Stomach (tissue), 9 donors: ENCODE results near the gene FAM217B. TPM values are rescaled to one million over a fixed set of nuclear protein-coding genes. Genes with fewer than 3 reads are reported as not detected.

Experiments
- DNase-seq, 2 donors: peaks; one replicate each; pipeline versions ENCODE4 v3.0.0 to v3.0.0-alpha.2; 2013 to 2019
- H3K27ac ChIP-seq, 5 donors: fragments of 200-600 bp in 4 of 5; sonication (generic) in 4 of 5; one replicate each; pipeline ENCODE4 v1.5.1; 2013 to 2019; ENCODE audit warnings: mild to moderate bottlenecking in 1 of 5, moderate library complexity in 1 of 5
- H3K27me3 ChIP-seq, 3 donors: fragments of 200-600 bp; sonication (generic); one replicate each; pipeline ENCODE4 v1.5.1; 2017 to 2019; ENCODE audit warnings: mixed run types in 1 of 3
- H3K36me3 ChIP-seq, 4 donors: fragments of 200-600 bp; sonication (generic); 1 replicate in 3 of 4; 2 replicates in 1 of 4; pipeline ENCODE4 v1.5.1; 2016 to 2019
- H3K4me1 ChIP-seq, 4 donors: fragments of 200-600 bp; sonication (generic); one replicate each; pipeline ENCODE4 v1.5.1; 2016 to 2019
- H3K4me3 ChIP-seq, 4 donors: fragments of 200-600 bp; sonication (generic) in 3 of 4; one replicate each; pipeline ENCODE4 v1.5.1; 2016 to 2019; ENCODE audit warnings: mild to moderate bottlenecking in 1 of 4
- H3K9me3 ChIP-seq, 4 donors: fragments of 200-600 bp; sonication (generic); one replicate each; pipeline ENCODE4 v1.5.1; 2016 to 2019
- EP300 ChIP-seq: sonication (generic); formaldehyde crosslinking; IDR thresholded peaks from one replicate; pipeline ENCODE4 v1.6.1; 2017; ENCODE audit warnings: antibody characterized with exemption
- POLR2A ChIP-seq, 4 donors: fragments of 450-650 bp; IDR thresholded peaks; one replicate each; pipeline ENCODE4 v1.6.1; 2016; ENCODE audit warnings: antibody characterized with exemption in 4 of 4, control low read depth in 2 of 4, mild to moderate bottlenecking in 1 of 4, moderate library complexity in 1 of 4
- POLR2AphosphoS5 ChIP-seq, 3 donors: sonication (generic); formaldehyde crosslinking; IDR thresholded peaks; one replicate each; pipeline ENCODE4 v1.6.1; 2016; ENCODE audit warnings: antibody characterized with exemption in 3 of 3
- WGBS, 5 donors: extraction: QIAGEN DNeasy Blood & Tissue Kit in 3 of 5; methylation state at CpG; one replicate each; pipeline versions ENCODE4 v1.1.5 to v1.1.7; 2013 to 2018; 5-methylcytosine and 5-hydroxymethylcytosine counted together
- intact Hi-C: fragments of 100-400 bp; cut with DNase I; formaldehyde crosslinking; loops from one replicate; pipeline ENCODE4 v1.15.1; 2023; ENCODE audit warnings: low total_unique reads
- polyA plus RNA-seq, 3 donors: library from polyadenylated mRNA; stranded (reverse); fragments of 200-250 nt; gene quantifications; one replicate each; pipeline ENCODE4 v1.2.3, GENCODE V29; 2013
- total RNA-seq, 5 donors: library from RNA; depleted of rRNA; stranded (reverse); fragments of >200 nt; gene quantifications; one replicate each; pipeline versions ENCODE4 v1.1.0 to v1.2.3, GENCODE V29; 2014 to 2016
- TF ChIP-seq, protein P1 (sequence below), 7 experiments: fragments of 450-650 bp in 4 of 7; fragments of 200-600 bp in 3 of 7; sonication (generic) in 3 of 7; IDR thresholded peaks; one replicate each; pipeline ENCODE4 v1.5.1; 2016 to 2019; ENCODE audit warnings: antibody characterized with exemption in 7 of 7, control low read depth in 2 of 7, mild to moderate bottlenecking in 1 of 7
- donor health status: healthy with polysubstance abuse.
- donor health status: Bipolar disorder and iron deficiency.
- donor health status: healthy.

The FAM217B gene
- total and polyA plus RNA-seq, 8 donors = 1.6 to 17.9 (median 2.9) TPM

DNA sequence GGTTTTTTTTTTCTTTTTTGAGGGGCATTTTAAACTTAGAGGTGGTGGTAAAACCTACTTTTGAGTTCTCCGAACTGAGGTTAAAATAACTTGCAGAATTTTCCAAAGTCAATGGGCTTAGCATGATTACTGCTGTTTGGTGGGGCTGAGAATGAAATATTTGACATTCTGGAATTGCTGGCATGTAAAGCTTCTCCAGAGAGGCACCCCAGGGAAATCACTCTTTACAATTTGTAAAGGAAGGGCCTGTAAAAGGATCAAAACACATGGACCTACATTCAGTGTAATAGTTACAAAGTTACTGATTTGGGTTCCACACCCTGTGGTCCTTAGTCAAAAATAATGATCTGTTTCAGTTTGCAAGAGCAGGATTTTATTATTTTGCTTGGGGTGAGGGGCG is 5.5 kb downstream of the FAM217B start:
- 78 to 95% (median 92%) methylated on average over 2 of the region's 2 CpGs for WGBS, 5 donors
- TF ChIP-seq, protein P1, sequence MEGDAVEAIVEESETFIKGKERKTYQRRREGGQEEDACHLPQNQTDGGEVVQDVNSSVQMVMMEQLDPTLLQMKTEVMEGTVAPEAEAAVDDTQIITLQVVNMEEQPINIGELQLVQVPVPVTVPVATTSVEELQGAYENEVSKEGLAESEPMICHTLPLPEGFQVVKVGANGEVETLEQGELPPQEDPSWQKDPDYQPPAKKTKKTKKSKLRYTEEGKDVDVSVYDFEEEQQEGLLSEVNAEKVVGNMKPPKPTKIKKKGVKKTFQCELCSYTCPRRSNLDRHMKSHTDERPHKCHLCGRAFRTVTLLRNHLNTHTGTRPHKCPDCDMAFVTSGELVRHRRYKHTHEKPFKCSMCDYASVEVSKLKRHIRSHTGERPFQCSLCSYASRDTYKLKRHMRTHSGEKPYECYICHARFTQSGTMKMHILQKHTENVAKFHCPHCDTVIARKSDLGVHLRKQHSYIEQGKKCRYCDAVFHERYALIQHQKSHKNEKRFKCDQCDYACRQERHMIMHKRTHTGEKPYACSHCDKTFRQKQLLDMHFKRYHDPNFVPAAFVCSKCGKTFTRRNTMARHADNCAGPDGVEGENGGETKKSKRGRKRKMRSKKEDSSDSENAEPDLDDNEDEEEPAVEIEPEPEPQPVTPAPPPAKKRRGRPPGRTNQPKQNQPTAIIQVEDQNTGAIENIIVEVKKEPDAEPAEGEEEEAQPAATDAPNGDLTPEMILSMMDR (IDR thresholded peaks at IDR 0.05) = no peak
- no peak for TF ChIP-seq POLR2A (IDR thresholded peaks at IDR 0.05)
- no peak for TF ChIP-seq POLR2AphosphoS5 (IDR thresholded peaks at IDR 0.05)
- TF ChIP-seq EP300 = no peak
- Histone ChIP-seq H3K4me3 (no peak overlapping the region), H3K27ac (no peak overlapping the region), H3K36me3 (peaks cover 13 to 42% (median 36%) of the 10 kb centered on the region in 4 donors), H3K4me1 (peaks cover 8 to 63% (median 23%) of the 10 kb centered on the region in 4 donors), H3K27me3 (no peaks in the 10 kb centered on the region), H3K9me3 (no peaks in the 10 kb centered on the region)
- intact Hi-C loops = no loop called here
- no peak for DNase-seq

DNA sequence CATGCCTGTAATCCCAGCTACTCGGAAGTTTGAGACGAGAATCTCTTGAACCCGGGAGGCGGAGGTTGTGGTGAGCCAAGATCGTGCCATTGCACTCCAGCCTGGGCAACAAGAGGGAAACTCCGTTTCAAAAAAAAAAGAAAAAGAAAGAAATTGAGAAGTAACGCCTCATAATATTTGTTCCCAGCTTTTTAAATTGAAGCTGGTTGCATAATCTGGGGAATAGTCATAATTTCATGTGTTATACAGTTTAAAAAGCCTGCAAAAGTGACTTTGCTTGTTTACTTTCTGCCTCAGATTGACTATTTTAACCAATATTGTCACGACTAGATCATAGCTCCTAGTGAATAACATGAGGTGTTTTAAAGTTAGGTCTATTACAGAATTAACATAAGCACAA is 7.2 kb downstream of the FAM217B start:
- Histone ChIP-seq H3K36me3 (peaks cover 13 to 41% (median 37%) of the 10 kb centered on the region in 4 donors), H3K9me3 (no peaks in the 10 kb centered on the region), H3K27me3 (no peaks in the 10 kb centered on the region), H3K4me3 (no peak overlapping the region), H3K27ac (no peak overlapping the region), H3K4me1 (peaks cover 0 to 47% (median 10%) of the 10 kb centered on the region in 4 donors)
- WGBS, 5 donors = 90 to 93% (median 92%) methylated on average over 8 of the region's 8 CpGs
- DNase-seq = no peak
- TF ChIP-seq, protein P1 (IDR thresholded peaks at IDR 0.05) = no peak
- TF ChIP-seq EP300 (no peak), POLR2A (IDR thresholded peaks at IDR 0.05) (no peak), POLR2AphosphoS5 (IDR thresholded peaks at IDR 0.05) (no peak)
- intact Hi-C loops = no loop called here

DNA sequence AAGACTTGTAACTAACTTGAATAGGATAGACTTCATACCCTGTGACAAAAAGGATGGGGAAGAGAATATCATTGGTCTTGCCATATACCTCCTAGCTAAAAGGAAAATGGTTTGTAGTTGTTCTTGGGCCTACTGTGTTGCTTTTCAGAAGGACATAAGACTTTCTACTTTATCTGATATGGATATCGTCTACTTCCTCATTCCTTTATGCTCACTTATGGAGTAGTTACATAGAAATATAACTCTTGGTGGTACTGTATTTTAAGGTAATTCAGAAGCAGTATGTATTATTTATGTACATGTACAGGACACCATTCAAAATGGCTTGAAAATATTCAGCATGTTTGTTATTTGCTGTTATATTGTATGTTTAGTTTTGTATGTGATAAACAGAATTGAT is 8.0 kb downstream of the FAM217B start:
- no peak for DNase-seq
- WGBS, 5 donors = 25 to 45% (median 34%) methylated on average over 1 of the region's 1 CpG
- TF ChIP-seq POLR2A (IDR thresholded peaks at IDR 0.05) = no peak
- TF ChIP-seq, protein P1 (IDR thresholded peaks at IDR 0.05) = no peak
- no peak for TF ChIP-seq POLR2AphosphoS5 (IDR thresholded peaks at IDR 0.05)
- no peak for TF ChIP-seq EP300
- peaks cover 0 to 44% (median 8%) of the 10 kb centered on the region in 4 donors for H3K4me1 ChIP-seq
- H3K27me3 ChIP-seq = no peaks in the 10 kb centered on the region
- H3K27ac ChIP-seq = no peak overlapping the region
- H3K36me3 ChIP-seq = peaks cover 13 to 36% (median 29%) of the 10 kb centered on the region in 4 donors
- H3K9me3 ChIP-seq = no peaks in the 10 kb centered on the region
- intact Hi-C loops = no loop called here
- no peak overlapping the region for H3K4me3 ChIP-seq

DNA sequence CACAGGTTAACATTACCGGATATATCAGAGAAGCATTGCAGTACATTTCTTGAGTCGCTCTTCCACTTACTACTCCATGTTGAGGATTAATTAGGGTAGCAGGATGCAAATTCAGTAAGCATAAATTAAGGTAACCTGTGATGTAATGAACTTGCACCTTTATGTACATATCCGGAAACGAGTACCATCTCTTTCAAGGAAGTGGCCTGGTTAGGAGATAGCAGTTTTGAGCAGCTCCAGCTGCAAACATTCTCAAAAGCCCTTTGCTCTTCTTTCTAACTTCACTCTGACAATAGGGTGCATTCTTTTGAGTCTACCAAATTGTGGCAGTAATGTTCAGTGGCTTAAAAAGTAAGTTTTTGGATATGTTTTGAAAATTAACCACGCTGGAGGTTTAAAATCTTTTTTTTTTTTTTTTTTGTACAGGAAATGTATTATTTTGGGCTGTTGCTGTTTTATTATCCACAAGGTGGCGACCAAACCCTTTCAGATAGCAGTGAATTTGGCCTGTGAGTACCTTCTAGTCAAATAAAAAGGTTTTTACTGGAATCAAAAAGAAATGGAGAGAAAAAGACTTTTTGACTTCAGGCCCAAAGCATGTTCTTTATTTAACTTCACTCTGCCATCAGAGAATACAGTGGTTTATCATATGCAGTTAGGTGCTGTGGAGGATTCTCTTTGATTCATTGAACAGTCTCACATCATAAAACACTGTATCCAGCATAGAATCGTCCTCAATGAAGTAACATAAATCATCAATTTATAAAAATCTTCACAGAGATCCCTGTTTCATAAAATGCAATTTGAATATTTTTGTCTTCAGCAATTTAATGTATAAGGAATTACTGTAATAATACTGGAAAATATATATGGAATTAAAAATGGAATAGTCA is 8.9 kb downstream of the FAM217B start:
- WGBS, 5 donors = 29 to 37% (median 35%) methylated on average over 7 of the region's 7 CpGs
- intact Hi-C loops = no loop called here
- Histone ChIP-seq H3K4me1 (peaks cover 0 to 44% (median 8%) of the 10 kb centered on the region in 4 donors), H3K27ac (peak overlapping the region in 1 of 5 donors; percentile 43), H3K9me3 (no peaks in the 10 kb centered on the region), H3K4me3 (no peak overlapping the region), H3K36me3 (peaks cover 8 to 28% (median 20%) of the 10 kb centered on the region in 4 donors), H3K27me3 (no peaks in the 10 kb centered on the region)
- TF ChIP-seq, protein P1 (IDR thresholded peaks at IDR 0.05) = peak in 5 of 7 experiments; percentile 21 to 64 (median 50)
- TF ChIP-seq POLR2AphosphoS5 (IDR thresholded peaks at IDR 0.05) = no peak
- DNase-seq = peak in 1 of 2 donors; percentile 85
